K562 (cell line): ENCODE measurements around the gene BRD7. TPM values are rescaled to one million over a fixed set of nuclear protein-coding genes. Genes with fewer than 3 reads are reported as not detected.

Experiments
- ATAC-seq: fragments of 200-7000 bp; cut with Tn5 transposase; 3 replicates; pipeline ENCODE4 v1.9.1; 2020; ENCODE audit warnings: moderate library complexity
- BruUV-seq: library from RNA; stranded (reverse); fragments of 400-500 nt; replicated peaks from 2 replicates; lab custom pipeline; 2021; lab: Mats Ljungman, UMichigan
- CTCF ChIA-PET: fragments of 300-600 bp; formaldehyde crosslinking; extraction: SDS; loops from one replicate; lab custom pipeline; 2021; ENCODE audit warnings: low intra/inter-chr PET ratio; lab: Yijun Ruan, JAX
- POLR2A ChIA-PET: fragments of 300-600, 350-650 bp; sonication (Branson Sonifier 250); formaldehyde crosslinking; extraction: SDS; loops from one replicate; lab custom pipeline; 2021; ENCODE audit warnings: antibody characterized with exemption, inconsistent platforms; lab: Yijun Ruan, JAX
- DNase-seq, 4 experiments: peaks; one replicate each; pipeline versions ENCODE4 v3.0.0 to v3.0.0-alpha.2; 2011 to 2018; ENCODE audit warnings: low spot score in 3 of 4, mixed read lengths in 3 of 4; ENCODE audit errors: extremely low read depth in 1 of 4
- FAIRE-seq: peaks from 2 replicates; lab custom pipeline; 2011; peaks lifted over from hg19 to GRCh38; lab: Jason Lieb, UNC
- H2AFZ ChIP-seq: 2 replicates; pipeline ENCODE4 v1.6.0; 2011; ENCODE audit warnings: low read depth, low read length, control low read depth, inconsistent platforms
- H3K27ac ChIP-seq: fragments of 200-600 bp; 3 replicates; pipeline ENCODE4 v1.8.0; 2011; ENCODE audit warnings: low read depth, mild to moderate bottlenecking, control low read depth, inconsistent platforms, low read length, moderate library complexity, mixed read lengths; ENCODE audit errors: extremely low read depth
- H3K27me3 ChIP-seq, 2 experiments: fragments of 300-600 bp in 1 of 2; 2 replicates in 1 of 2; 3 replicates in 1 of 2; pipeline versions ENCODE4 v1.6.0 to v1.8.0; 2011; ENCODE audit warnings: inconsistent platforms in 2 of 2, low read length in 2 of 2, mild to moderate bottlenecking in 1 of 2, mixed read lengths in 1 of 2, moderate library complexity in 1 of 2; ENCODE audit not compliant: control insufficient read depth in 2 of 2, insufficient read depth in 2 of 2
- H3K36me3 ChIP-seq: fragments of 300-600 bp; 3 replicates; pipeline ENCODE4 v1.8.0; 2011; ENCODE audit warnings: mild to moderate bottlenecking, low read length, inconsistent platforms; ENCODE audit not compliant: control insufficient read depth, insufficient read depth
- H3K4me1 ChIP-seq, 2 experiments: fragments of 200-600 bp in 1 of 2; replicated peaks in 1 of 2; 2 replicates in 1 of 2; 3 replicates in 1 of 2; pipeline versions ENCODE4 v1.5.1 to v1.8.0; 2011; ENCODE audit warnings: inconsistent platforms in 2 of 2, low read length in 2 of 2, mild to moderate bottlenecking in 1 of 2, mixed read lengths in 1 of 2, moderate library complexity in 1 of 2; ENCODE audit not compliant: control insufficient read depth in 2 of 2, insufficient read depth in 2 of 2
- H3K4me2 ChIP-seq: 2 replicates; pipeline ENCODE4 v1.6.1; 2011; ENCODE audit warnings: low read length, control low read depth, inconsistent platforms, mixed read lengths; ENCODE audit not compliant: insufficient read depth
- H3K4me3 ChIP-seq: fragments of 200-600 bp; sonication (generic), shearing (Covaris generic); 2 replicates; pipeline ENCODE4 v1.5.1; 2016; ENCODE audit warnings: control low read depth, inconsistent platforms
- H3K79me2 ChIP-seq: fragments of 200-600 bp; 3 replicates; pipeline ENCODE4 v1.8.0; 2011; ENCODE audit warnings: low read length, inconsistent platforms; ENCODE audit not compliant: control insufficient read depth, insufficient read depth
- H3K9ac ChIP-seq, 2 experiments: 2 replicates each; pipeline versions ENCODE4 v1.6.0 to v1.6.1; 2011; ENCODE audit warnings: low read depth in 2 of 2, low read length in 2 of 2, control low read depth in 1 of 2, inconsistent platforms in 1 of 2, mild to moderate bottlenecking in 1 of 2, mixed read lengths in 1 of 2; ENCODE audit not compliant: insufficient read depth in 1 of 2
- H3K9me1 ChIP-seq: one replicate; pipeline ENCODE4 v1.6.0; 2011; ENCODE audit warnings: inconsistent platforms, mild to moderate bottlenecking, low read length, moderate library complexity; ENCODE audit not compliant: control insufficient read depth, insufficient read depth
- H3K9me3 ChIP-seq: replicated peaks from 2 replicates; pipeline ENCODE4 v1.5.1; 2011; ENCODE audit warnings: low read depth, low read length, inconsistent platforms; ENCODE audit not compliant: control insufficient read depth, insufficient read depth
- H4K20me1 ChIP-seq: replicated peaks from 2 replicates; pipeline ENCODE4 v1.6.1; 2011; ENCODE audit warnings: low read length, inconsistent platforms, mixed read lengths; ENCODE audit not compliant: control insufficient read depth, insufficient read depth
- ATF1 ChIP-seq, 2 experiments: fragments of 450-650 bp in 1 of 2; IDR thresholded peaks; 2 replicates each; pipeline ENCODE4 v1.6.1; 2016; ENCODE audit warnings: missing compliant biosample characterization in 1 of 2, missing genetic modification characterization in 1 of 2
- CREB1 ChIP-seq, 2 experiments: sonication (generic) in 1 of 2; formaldehyde crosslinking in 1 of 2; IDR thresholded peaks; 2 replicates each; pipeline versions ENCODE4 v1.6.1 to v1.8.0; 2012 to 2022; ENCODE audit warnings: inconsistent platforms in 1 of 2, mild to moderate bottlenecking in 1 of 2, missing genetic modification reagents in 1 of 2, moderate library complexity in 1 of 2
- ETV6 ChIP-seq, 3 experiments: fragments of 150-350 bp in 1 of 3; sonication (generic) in 1 of 3; formaldehyde crosslinking in 1 of 3; IDR thresholded peaks; 2 replicates each; pipeline versions ENCODE4 v1.6.1 to v1.8.0; 2014 to 2022; ENCODE audit warnings: borderline replicate concordance in 2 of 3, low read depth in 2 of 3, antibody characterized with exemption in 1 of 3, low read length in 1 of 3, mild to moderate bottlenecking in 1 of 3, missing genetic modification reagents in 1 of 3
- FOSL1 ChIP-seq: fragments of 200-800 bp; sonication (Bioruptor generic); conservative IDR thresholded peaks from 2 replicates; pipeline ENCODE4 v1.6.1; 2016; ENCODE audit warnings: missing genetic modification characterization, missing compliant biosample characterization
- FOXM1 ChIP-seq, 2 experiments: fragments of 450-650 bp in 1 of 2; sonication (generic) in 1 of 2; formaldehyde crosslinking in 1 of 2; IDR thresholded peaks; 2 replicates each; pipeline versions ENCODE4 v1.6.1 to v1.9.0; 2017 to 2022; ENCODE audit warnings: low read depth in 2 of 2, mild to moderate bottlenecking in 2 of 2, missing genetic modification reagents in 1 of 2, moderate library complexity in 1 of 2
- NCOR1 ChIP-seq: fragments of 450-650 bp; IDR thresholded peaks from 2 replicates; pipeline ENCODE4 v1.6.1; 2016; ENCODE audit warnings: mild to moderate bottlenecking, moderate library complexity
- PCBP1 ChIP-seq: fragments of 200-400 bp; formaldehyde crosslinking; IDR thresholded peaks from 2 replicates; pipeline ENCODE4 v1.6.1; 2018; ENCODE audit warnings: mild to moderate bottlenecking, low read depth, low read length; ENCODE audit not compliant: poor library complexity, severe bottlenecking
- TEAD4 ChIP-seq, 2 experiments: sonication (generic) in 1 of 2; formaldehyde crosslinking in 1 of 2; IDR thresholded peaks; 2 replicates each; pipeline versions ENCODE4 v1.6.1 to v1.8.0; 2012 to 2022; ENCODE audit warnings: borderline replicate concordance in 1 of 2, inconsistent platforms in 1 of 2, low read length in 1 of 2, mild to moderate bottlenecking in 1 of 2, missing genetic modification reagents in 1 of 2
- TRIM24 ChIP-seq, 2 experiments: fragments of 450-650 bp; IDR thresholded peaks; 2 replicates each; pipeline ENCODE4 v1.6.1; 2016
- ZFP1 ChIP-seq: fragments of 450-650 bp; formaldehyde crosslinking; IDR thresholded peaks from 2 replicates; pipeline ENCODE4 v1.4.0; 2020; ENCODE audit warnings: mild to moderate bottlenecking, mixed read lengths
- ZNF140 ChIP-seq: fragments of 250-450 bp; sonication (Bioruptor Pico); IDR thresholded peaks from 2 replicates; pipeline ENCODE4 v1.8.0; 2021; ENCODE audit warnings: moderate library complexity, mild to moderate bottlenecking, inconsistent platforms
- ZNF197 ChIP-seq: fragments of 200-800 bp; sonication (Bioruptor generic); IDR thresholded peaks from 2 replicates; pipeline ENCODE4 v1.6.1; 2016; ENCODE audit warnings: low read depth, missing genetic modification characterization, missing compliant biosample characterization
- ZNF780A ChIP-seq: fragments of 250-450 bp; sonication (Bioruptor Pico); IDR thresholded peaks from 2 replicates; pipeline ENCODE4 v1.5.0; 2021; ENCODE audit warnings: mild to moderate bottlenecking
- WGBS: fragments of 100-300 bp; shearing (Covaris generic); methylation state at CpG from one replicate; pipeline ENCODE4 v1.1.6; 2016; ENCODE audit warnings: low coverage, mixed read lengths; ENCODE audit not compliant: insufficient coverage; ENCODE audit errors: missing lambda C conversion rate; 5-methylcytosine and 5-hydroxymethylcytosine counted together
- in situ Hi-C: fragments of 300-500 bp; cut with MboI; formaldehyde crosslinking; loops from 4 replicates; pipeline ENCODE4 v1.15.0; 2018; ENCODE audit warnings: inconsistent platforms, mixed read lengths
- intact Hi-C: fragments of 100-400 bp; cut with micrococcal nuclease; formaldehyde crosslinking; loops from 2 replicates; pipeline ENCODE4 v1.14.2; 2022
- polyA plus RNA-seq, 8 experiments: library from polyadenylated mRNA; depleted of rRNA in 4 of 8; stranded (reverse) in 5 of 8; unstranded in 3 of 8; fragments of >200 nt; fragmentation: Nextera tagmentation in 2 of 8; fragmentation: Illumina TruSeq in 1 of 8; extraction: Ambion mirVana in 2 of 8; extraction: Trizol in 1 of 8; gene quantifications; 2 replicates each; pipeline versions ENCODE4 v1.2.1 to v1.2.3, GENCODE V29; 2011 to 2014; ENCODE audit warnings: inconsistent platforms in 1 of 8, missing spikeins in 1 of 8
- total RNA-seq, 7 experiments: library from RNA; depleted of rRNA in 6 of 7; stranded (reverse); fragments of >200 nt in 6 of 7; fragmentation: Illumina TruSeq in 2 of 7; extraction: Trizol in 2 of 7; gene quantifications; 2 replicates each; pipeline versions ENCODE4 v1.2.1 to v1.2.3, GENCODE V29; 2011 to 2021; ENCODE audit warnings: low replicate concordance in 1 of 7
- TF ChIP-seq, protein P1 (sequence below), 2 experiments: fragments of 450-650 bp in 1 of 2; sonication (generic) in 1 of 2; formaldehyde crosslinking in 1 of 2; IDR thresholded peaks in 1 of 2; conservative IDR thresholded peaks in 1 of 2; 2 replicates each; pipeline versions ENCODE4 v1.6.1 to v1.8.1; 2016 to 2023; ENCODE audit warnings: mild to moderate bottlenecking in 2 of 2, moderate library complexity in 2 of 2, inconsistent platforms in 1 of 2, missing genetic modification reagents in 1 of 2

Gene BRD7
- total and polyA plus RNA-seq, 9 of the 15 experiments (the other 6 are each of a cell fraction or from before 2014, with no cell fraction given): 20.6 to 101 (median 68.7) TPM

- TF ChIP-seq FOSL1 (tag) (peak; percentile 69), ZNF140 (CRISPR knock-in tag) (no peak), ZFP1 (CRISPR knock-in tag) (no peak)
- TF ChIP-seq, protein P1, sequence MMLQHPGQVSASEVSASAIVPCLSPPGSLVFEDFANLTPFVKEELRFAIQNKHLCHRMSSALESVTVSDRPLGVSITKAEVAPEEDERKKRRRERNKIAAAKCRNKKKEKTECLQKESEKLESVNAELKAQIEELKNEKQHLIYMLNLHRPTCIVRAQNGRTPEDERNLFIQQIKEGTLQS (IDR thresholded peaks at IDR 0.05): peak; percentile 62; the same call in 1 of the 2 replicates
- TF ChIP-seq, protein P1 (CRISPR knock-in tag; conservative IDR thresholded peaks at IDR 0.05): no peak
- TF ChIP-seq, all 486 proteins: peak for 5
Observed at GRCh38 chr16:50396761-50397535, 28.2 kb upstream of the BRD7 start (continued).

GRCh38 chr16:50395763-50396710 is 27.2 kb upstream of the BRD7 start:
- intact Hi-C loops: no loop called here
- Histone ChIP-seq H3K9me3 (no peaks in the 10 kb centered on the region), H3K36me3 (no peaks in the 10 kb centered on the region), H2AFZ (no peak overlapping the region), H3K27me3 (peaks cover 0 to 11% of the 10 kb centered on the region in 2 experiments; a peak in 2 of 5 replicates), H3K9ac (no peak overlapping the region), H3K27ac (no peak overlapping the region), H3K79me2 (no peaks in the 10 kb centered on the region), H3K4me2 (no peak overlapping the region), H4K20me1 (no peaks in the 10 kb centered on the region), H3K9me1 (no peaks in the 10 kb centered on the region), H3K4me3 (no peak overlapping the region), H3K4me1 (peaks cover 7 to 17% of the 10 kb centered on the region in 2 experiments; a peak in 4 of 5 replicates)
- no TSS peak for BruUV-seq
- peak in 1 of 4 experiments; percentile 40 for DNase-seq
- POLR2A ChIA-PET: interaction anchor here (0.6 to 1.7 kb wide), 2 partner anchors 12 to 113 kb away, joined by 3 to 6 read pairs; no protein-coding TSS in a partner anchor
- FAIRE-seq: no peak
- peak; percentile 66 for ATAC-seq
- 36% methylated on average over 10 of the region's 10 CpGs for WGBS
- in situ Hi-C loops: no loop called here
- CTCF ChIA-PET: no interaction called here
- no peak for TF ChIP-seq CREB1 (IDR thresholded peaks at IDR 0.05)
- peak; percentile 21; the same call in 1 of the 2 replicates for TF ChIP-seq CREB1 (CRISPR knock-in tag; IDR thresholded peaks at IDR 0.05)
- peak; percentile 58 to 84; a peak in 2 of 4 replicates for TF ChIP-seq ETV6 (IDR thresholded peaks at IDR 0.05; ENCODE audit: borderline replicate concordance in 1 of 2, low read depth in 2 of 2, low read length in 1 of 2)
- TF ChIP-seq ETV6 (CRISPR knock-in tag; IDR thresholded peaks at IDR 0.05; ENCODE audit: borderline replicate concordance): no peak
- 0 out of 2 replicates have a peak, but pooled peaks have one; percentile 28 for TF ChIP-seq NCOR1
- 0 out of 2 replicates have a peak, but pooled peaks have one; percentile 16 for TF ChIP-seq FOXM1 (IDR thresholded peaks at IDR 0.05; ENCODE audit: low read depth)
- no peak for TF ChIP-seq FOXM1 (CRISPR knock-in tag; IDR thresholded peaks at IDR 0.05; ENCODE audit: low read depth)
- TF ChIP-seq PCBP1: no peak
- TF ChIP-seq ZNF780A (CRISPR knock-in tag): no peak
- peak; percentile 25 to 61; a peak in 1 of 4 replicates for TF ChIP-seq TRIM24 (IDR thresholded peaks at IDR 0.05)
- no peak for TF ChIP-seq ATF1 (CRISPR knock-in tag; IDR thresholded peaks at IDR 0.05)
- peak; percentile 26; the same call in 1 of the 2 replicates for TF ChIP-seq ATF1 (tag; IDR thresholded peaks at IDR 0.05)
- 0 out of 2 replicates have a peak, but pooled peaks have one; percentile 25 for TF ChIP-seq ZNF197 (CRISPR knock-in tag)
- TF ChIP-seq TEAD4 (IDR thresholded peaks at IDR 0.05; ENCODE audit: low read length): peak; percentile 75; the same call in 1 of the 2 replicates
- no peak for TF ChIP-seq TEAD4 (CRISPR knock-in tag; IDR thresholded peaks at IDR 0.05; ENCODE audit: borderline replicate concordance)
